OCI-LY7 (cell line): ENCODE results near the gene MTRF1L. TPM values are rescaled to one million over a fixed set of nuclear protein-coding genes. Genes with fewer than 3 reads are reported as not detected.

Source experiments
- BruUV-seq: library from RNA; stranded (reverse); fragments of 400-500 nt; replicated peaks from 2 replicates; lab custom pipeline; 2021; lab: Mats Ljungman, UMichigan
- CTCF ChIA-PET: fragments of 300-600 bp; sonication (Branson Sonifier 250); formaldehyde crosslinking; loops from one replicate; lab custom pipeline; 2022; ENCODE audit warnings: antibody characterized with exemption; ENCODE audit not compliant: unreplicated experiment; lab: Charles Lee
- POLR2A ChIA-PET: fragments of 300-600 bp; sonication (Branson Sonifier 250); formaldehyde crosslinking; loops from one replicate; lab custom pipeline; 2022; ENCODE audit warnings: antibody characterized with exemption; lab: Charles Lee
- DNase-seq: peaks from one replicate; pipeline ENCODE4 v3.0.0-alpha.2; 2015; ENCODE audit warnings: low spot score
- H2AFZ ChIP-seq: fragments of 200-600 bp; sonication (generic), shearing (Covaris generic); 2 replicates; pipeline ENCODE4 v1.6.1; 2014; ENCODE audit warnings: mild to moderate bottlenecking, antibody characterized with exemption, low read length, moderate library complexity
- H3K27ac ChIP-seq: fragments of 200-600 bp; sonication (generic); 2 replicates; pipeline ENCODE4 v1.5.1; 2014; ENCODE audit warnings: mixed run types, low read depth, mild to moderate bottlenecking, moderate library complexity, low read length, inconsistent platforms; ENCODE audit not compliant: poor library complexity, severe bottlenecking
- H3K36me3 ChIP-seq: fragments of 200-600 bp; sonication (generic); 2 replicates; pipeline ENCODE4 v1.6.1; 2014; ENCODE audit warnings: mild to moderate bottlenecking, antibody characterized with exemption, low read length, moderate library complexity, mixed read lengths; ENCODE audit not compliant: insufficient read depth
- H3K4me1 ChIP-seq: fragments of 200-600 bp; sonication (generic); 2 replicates; pipeline ENCODE4 v1.5.1; 2014; ENCODE audit warnings: mild to moderate bottlenecking, low read length; ENCODE audit not compliant: insufficient read depth, poor library complexity, severe bottlenecking
- H3K4me2 ChIP-seq: fragments of 200-600 bp; sonication (generic); 2 replicates; pipeline ENCODE4 v1.6.1; 2014; ENCODE audit warnings: mild to moderate bottlenecking, low read length
- H3K4me3 ChIP-seq: fragments of 200-600 bp; sonication (generic); 2 replicates; pipeline ENCODE4 v1.5.1; 2014; ENCODE audit warnings: mild to moderate bottlenecking, low read depth, low read length; ENCODE audit not compliant: poor library complexity, severe bottlenecking
- H3K79me2 ChIP-seq: fragments of 200-600 bp; sonication (generic); 2 replicates; pipeline ENCODE4 v1.6.1; 2016; ENCODE audit warnings: low read depth, mild to moderate bottlenecking, low read length, moderate library complexity, mixed read lengths; ENCODE audit not compliant: insufficient read depth
- H3K9me2 ChIP-seq: fragments of 200-600 bp; sonication (generic); 2 replicates; pipeline ENCODE4 v1.6.1; 2016; ENCODE audit warnings: mild to moderate bottlenecking, low read length, mixed read lengths; ENCODE audit not compliant: insufficient read depth
- H3K9me3 ChIP-seq: fragments of 200-600 bp; sonication (generic); 2 replicates; pipeline ENCODE4 v1.6.1; 2014; ENCODE audit warnings: mild to moderate bottlenecking, mixed run types, low read length, mixed read lengths
- H4K20me1 ChIP-seq: fragments of 200-600 bp; sonication (generic); 2 replicates; pipeline ENCODE4 v1.6.1; 2014; ENCODE audit warnings: mild to moderate bottlenecking, antibody characterized with exemption, low read length, moderate library complexity, mixed read lengths; ENCODE audit not compliant: insufficient read depth
- EZH2phosphoT487 ChIP-seq: fragments of 200-600 bp; sonication (generic); IDR thresholded peaks from 2 replicates; pipeline ENCODE4 v1.6.1; 2018; ENCODE audit warnings: low read depth, borderline replicate concordance, mild to moderate bottlenecking, mixed run types, antibody characterized with exemption, low read length, moderate library complexity, mixed read lengths
- intact Hi-C: fragments of 100-400 bp; cut with micrococcal nuclease; formaldehyde crosslinking; loops from one replicate; pipeline ENCODE4 v1.10.0; 2022; ENCODE audit not compliant: unreplicated experiment
- total RNA-seq, 2 experiments: library from RNA; depleted of rRNA in 1 of 2; stranded (reverse); fragments of >200 nt in 1 of 2; shearing (Covaris generic) in 1 of 2; gene quantifications; 2 replicates each; pipeline ENCODE4 v1.2.3, GENCODE V29; 2014 to 2022
- TF ChIP-seq, protein P1 (sequence below): fragments of 200-600 bp; sonication (generic); conservative IDR thresholded peaks from 2 replicates; pipeline ENCODE4 v1.5.1; 2014; ENCODE audit warnings: mild to moderate bottlenecking, antibody characterized with exemption, low read length, moderate library complexity, mixed read lengths

MTRF1L gene
- total RNA-seq, 2 experiments from 2014 or later = 11.0 to 19.2 TPM

DNA sequence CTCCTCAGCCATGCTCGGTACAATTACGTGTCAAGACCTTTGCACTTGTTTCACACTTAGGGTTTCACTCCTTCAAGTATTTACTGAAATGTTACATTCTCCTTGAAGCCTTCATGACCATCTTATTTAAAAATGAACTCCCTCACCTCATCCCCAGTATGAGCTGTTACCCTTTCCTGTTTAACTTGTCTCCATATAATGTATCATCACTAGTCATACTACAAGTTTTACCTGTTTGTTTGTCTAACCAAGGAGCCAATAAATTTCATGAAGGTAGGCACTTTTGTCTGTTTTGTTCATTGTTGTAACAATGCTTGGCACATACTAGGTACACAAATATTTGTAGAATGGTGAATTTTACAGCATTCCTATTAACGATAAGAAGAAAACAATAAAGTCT lies 46.1 kb upstream of the MTRF1L start:
- no peaks in the 10 kb centered on the region for H3K36me3 ChIP-seq
- H3K4me2 ChIP-seq = no peak overlapping the region
- ChIA-PET POLR2A (no interaction called here), CTCF (no interaction called here)
- DNase-seq = no peak
- BruUV-seq = no TSS peak
- no peaks in the 10 kb centered on the region for H3K9me3 ChIP-seq
- intact Hi-C loops = no loop called here
- no peak overlapping the region for H3K4me3 ChIP-seq
- H3K79me2 ChIP-seq = no peaks in the 10 kb centered on the region
- no peaks in the 10 kb centered on the region for H4K20me1 ChIP-seq
- TF ChIP-seq EZH2phosphoT487 = no peak
- TF ChIP-seq, protein P1, sequence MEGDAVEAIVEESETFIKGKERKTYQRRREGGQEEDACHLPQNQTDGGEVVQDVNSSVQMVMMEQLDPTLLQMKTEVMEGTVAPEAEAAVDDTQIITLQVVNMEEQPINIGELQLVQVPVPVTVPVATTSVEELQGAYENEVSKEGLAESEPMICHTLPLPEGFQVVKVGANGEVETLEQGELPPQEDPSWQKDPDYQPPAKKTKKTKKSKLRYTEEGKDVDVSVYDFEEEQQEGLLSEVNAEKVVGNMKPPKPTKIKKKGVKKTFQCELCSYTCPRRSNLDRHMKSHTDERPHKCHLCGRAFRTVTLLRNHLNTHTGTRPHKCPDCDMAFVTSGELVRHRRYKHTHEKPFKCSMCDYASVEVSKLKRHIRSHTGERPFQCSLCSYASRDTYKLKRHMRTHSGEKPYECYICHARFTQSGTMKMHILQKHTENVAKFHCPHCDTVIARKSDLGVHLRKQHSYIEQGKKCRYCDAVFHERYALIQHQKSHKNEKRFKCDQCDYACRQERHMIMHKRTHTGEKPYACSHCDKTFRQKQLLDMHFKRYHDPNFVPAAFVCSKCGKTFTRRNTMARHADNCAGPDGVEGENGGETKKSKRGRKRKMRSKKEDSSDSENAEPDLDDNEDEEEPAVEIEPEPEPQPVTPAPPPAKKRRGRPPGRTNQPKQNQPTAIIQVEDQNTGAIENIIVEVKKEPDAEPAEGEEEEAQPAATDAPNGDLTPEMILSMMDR = no peak
- no peaks in the 10 kb centered on the region for H3K9me2 ChIP-seq
- no peaks in the 10 kb centered on the region for H3K4me1 ChIP-seq
- H2AFZ ChIP-seq = no peak overlapping the region
- H3K27ac ChIP-seq = no peak overlapping the region

DNA sequence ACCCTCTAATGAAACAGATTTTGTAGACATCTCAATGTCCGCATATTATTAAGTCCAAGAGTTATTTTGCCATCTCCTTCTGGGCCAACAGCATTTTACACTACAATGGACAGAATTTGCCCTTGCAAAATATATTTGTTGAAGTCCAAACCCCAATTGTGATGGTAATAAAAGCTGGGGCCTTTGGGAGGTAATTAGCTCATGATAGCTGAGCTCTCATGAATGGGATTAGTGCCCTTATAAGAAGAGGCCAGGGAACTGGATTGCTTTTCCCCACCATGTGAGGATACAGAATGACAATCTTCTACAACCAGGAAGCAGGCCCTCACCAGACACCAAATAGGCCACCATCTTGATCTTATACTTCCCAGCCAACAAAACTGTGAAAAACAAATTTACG lies 44.9 kb upstream of the MTRF1L start:
- no peak for TF ChIP-seq EZH2phosphoT487
- TF ChIP-seq, protein P1 = no peak
- H3K27ac ChIP-seq = no peak overlapping the region
- H4K20me1 ChIP-seq = no peaks in the 10 kb centered on the region
- no peaks in the 10 kb centered on the region for H3K79me2 ChIP-seq
- no peak overlapping the region for H3K4me2 ChIP-seq
- H3K9me2 ChIP-seq = no peaks in the 10 kb centered on the region
- no peaks in the 10 kb centered on the region for H3K36me3 ChIP-seq
- H2AFZ ChIP-seq = no peak overlapping the region
- no peaks in the 10 kb centered on the region for H3K9me3 ChIP-seq
- intact Hi-C loops = no loop called here
- ChIA-PET POLR2A (no interaction called here), CTCF (no interaction called here)
- H3K4me1 ChIP-seq = no peaks in the 10 kb centered on the region
- no peak for DNase-seq
- BruUV-seq = no TSS peak
- H3K4me3 ChIP-seq = no peak overlapping the region

DNA sequence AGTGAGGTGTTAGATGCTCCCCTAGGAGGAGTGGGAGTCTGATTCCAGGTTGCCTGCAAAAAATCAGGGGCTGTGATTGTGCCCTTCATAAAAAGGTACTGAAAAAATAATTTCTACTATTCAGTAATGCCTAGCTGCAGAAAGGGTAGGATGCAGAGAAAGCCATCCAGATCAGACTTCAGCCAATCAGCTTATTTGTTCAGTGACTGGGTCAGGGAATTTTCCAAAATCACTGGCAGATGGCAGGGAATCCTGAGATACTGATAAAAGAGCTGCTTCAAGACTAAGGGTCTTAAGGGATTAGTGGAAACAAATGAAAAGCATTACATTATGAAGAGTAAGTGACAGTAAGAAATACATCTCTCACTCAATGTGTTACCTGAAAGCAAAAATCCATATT lies 42.8 kb upstream of the MTRF1L start:
- Histone ChIP-seq H3K4me3 (no peak overlapping the region), H3K9me2 (no peaks in the 10 kb centered on the region), H3K4me1 (no peaks in the 10 kb centered on the region), H3K79me2 (no peaks in the 10 kb centered on the region), H3K4me2 (no peak overlapping the region), H2AFZ (no peak overlapping the region), H3K27ac (no peak overlapping the region), H3K36me3 (no peaks in the 10 kb centered on the region), H3K9me3 (no peaks in the 10 kb centered on the region), H4K20me1 (no peaks in the 10 kb centered on the region)
- intact Hi-C loops = no loop called here
- TF ChIP-seq, protein P1 = no peak
- TF ChIP-seq EZH2phosphoT487 = no peak
- no TSS peak for BruUV-seq
- ChIA-PET POLR2A (interaction anchor here (1.0 kb wide), 1 partner anchor 12 kb away, joined by 3 read pairs; no protein-coding TSS in a partner anchor), CTCF (no interaction called here)
- DNase-seq = no peak
